K562 (cell line): ENCODE data around the gene ACKR2. TPM values are rescaled to one million over a fixed set of nuclear protein-coding genes. Genes with fewer than 3 reads are reported as not detected.
A peak's percentile ranks its signal among the peaks of the same experiment; 100 is the strongest.

Experiments
- ATAC-seq: fragments of 200-7000 bp; cut with Tn5 transposase; 3 replicates; pipeline ENCODE4 v1.9.1; 2020; ENCODE audit warnings: moderate library complexity
- BruUV-seq: library from RNA; stranded (reverse); fragments of 400-500 nt; replicated peaks from 2 replicates; lab custom pipeline; 2021; lab: Mats Ljungman, UMichigan
- CTCF ChIA-PET: fragments of 300-600 bp; formaldehyde crosslinking; extraction: SDS; loops from one replicate; lab custom pipeline; 2021; ENCODE audit warnings: low intra/inter-chr PET ratio; lab: Yijun Ruan, JAX
- POLR2A ChIA-PET: fragments of 300-600, 350-650 bp; sonication (Branson Sonifier 250); formaldehyde crosslinking; extraction: SDS; loops from one replicate; lab custom pipeline; 2021; ENCODE audit warnings: antibody characterized with exemption, inconsistent platforms; lab: Yijun Ruan, JAX
- DNase-seq, 4 experiments: peaks; one replicate each; pipeline versions ENCODE4 v3.0.0 to v3.0.0-alpha.2; 2011 to 2018; ENCODE audit warnings: low spot score in 3 of 4, mixed read lengths in 3 of 4; ENCODE audit errors: extremely low read depth in 1 of 4
- FAIRE-seq: peaks from 2 replicates; lab custom pipeline; 2011; peaks lifted over from hg19 to GRCh38; lab: Jason Lieb, UNC
- H2AFZ ChIP-seq: 2 replicates; pipeline ENCODE4 v1.6.0; 2011; ENCODE audit warnings: low read depth, low read length, control low read depth, inconsistent platforms
- H3K27ac ChIP-seq: fragments of 200-600 bp; 3 replicates; pipeline ENCODE4 v1.8.0; 2011; ENCODE audit warnings: low read depth, mild to moderate bottlenecking, control low read depth, inconsistent platforms, low read length, moderate library complexity, mixed read lengths; ENCODE audit errors: extremely low read depth
- H3K27me3 ChIP-seq, 2 experiments: fragments of 300-600 bp in 1 of 2; 2 replicates in 1 of 2; 3 replicates in 1 of 2; pipeline versions ENCODE4 v1.6.0 to v1.8.0; 2011; ENCODE audit warnings: inconsistent platforms in 2 of 2, low read length in 2 of 2, mild to moderate bottlenecking in 1 of 2, mixed read lengths in 1 of 2, moderate library complexity in 1 of 2; ENCODE audit not compliant: control insufficient read depth in 2 of 2, insufficient read depth in 2 of 2
- H3K36me3 ChIP-seq: fragments of 300-600 bp; 3 replicates; pipeline ENCODE4 v1.8.0; 2011; ENCODE audit warnings: mild to moderate bottlenecking, low read length, inconsistent platforms; ENCODE audit not compliant: control insufficient read depth, insufficient read depth
- H3K4me1 ChIP-seq, 2 experiments: fragments of 200-600 bp in 1 of 2; replicated peaks in 1 of 2; 2 replicates in 1 of 2; 3 replicates in 1 of 2; pipeline versions ENCODE4 v1.5.1 to v1.8.0; 2011; ENCODE audit warnings: inconsistent platforms in 2 of 2, low read length in 2 of 2, mild to moderate bottlenecking in 1 of 2, mixed read lengths in 1 of 2, moderate library complexity in 1 of 2; ENCODE audit not compliant: control insufficient read depth in 2 of 2, insufficient read depth in 2 of 2
- H3K4me2 ChIP-seq: 2 replicates; pipeline ENCODE4 v1.6.1; 2011; ENCODE audit warnings: low read length, control low read depth, inconsistent platforms, mixed read lengths; ENCODE audit not compliant: insufficient read depth
- H3K4me3 ChIP-seq: fragments of 200-600 bp; sonication (generic), shearing (Covaris generic); 2 replicates; pipeline ENCODE4 v1.5.1; 2016; ENCODE audit warnings: control low read depth, inconsistent platforms
- H3K79me2 ChIP-seq: fragments of 200-600 bp; 3 replicates; pipeline ENCODE4 v1.8.0; 2011; ENCODE audit warnings: low read length, inconsistent platforms; ENCODE audit not compliant: control insufficient read depth, insufficient read depth
- H3K9ac ChIP-seq, 2 experiments: 2 replicates each; pipeline versions ENCODE4 v1.6.0 to v1.6.1; 2011; ENCODE audit warnings: low read depth in 2 of 2, low read length in 2 of 2, control low read depth in 1 of 2, inconsistent platforms in 1 of 2, mild to moderate bottlenecking in 1 of 2, mixed read lengths in 1 of 2; ENCODE audit not compliant: insufficient read depth in 1 of 2
- H3K9me1 ChIP-seq: one replicate; pipeline ENCODE4 v1.6.0; 2011; ENCODE audit warnings: inconsistent platforms, mild to moderate bottlenecking, low read length, moderate library complexity; ENCODE audit not compliant: control insufficient read depth, insufficient read depth
- H3K9me3 ChIP-seq: replicated peaks from 2 replicates; pipeline ENCODE4 v1.5.1; 2011; ENCODE audit warnings: low read depth, low read length, inconsistent platforms; ENCODE audit not compliant: control insufficient read depth, insufficient read depth
- H4K20me1 ChIP-seq: replicated peaks from 2 replicates; pipeline ENCODE4 v1.6.1; 2011; ENCODE audit warnings: low read length, inconsistent platforms, mixed read lengths; ENCODE audit not compliant: control insufficient read depth, insufficient read depth
- BRD9 ChIP-seq: fragments of 450-650 bp; IDR thresholded peaks from 2 replicates; pipeline ENCODE4 v1.6.1; 2018; ENCODE audit warnings: low read depth; ENCODE audit not compliant: partially characterized antibody
- CTBP1 ChIP-seq: fragments of 450-650 bp; IDR thresholded peaks from 2 replicates; pipeline ENCODE4 v1.6.1; 2016; ENCODE audit warnings: borderline replicate concordance
- ESRRA ChIP-seq: fragments of 450-650 bp; IDR thresholded peaks from 2 replicates; pipeline ENCODE4 v1.6.1; 2014; ENCODE audit warnings: low read depth, mild to moderate bottlenecking, moderate library complexity, borderline replicate concordance
- GATA2 ChIP-seq: sonication (generic); formaldehyde crosslinking; IDR thresholded peaks from 2 replicates; pipeline ENCODE4 v1.4.0; 2020; ENCODE audit warnings: mild to moderate bottlenecking, missing genetic modification reagents
- GTF2F1 ChIP-seq: IDR thresholded peaks from 2 replicates; pipeline ENCODE4 v1.6.1; 2011; ENCODE audit warnings: low read depth, low read length, improper control_type of control experiment
- MTF1 ChIP-seq: fragments of 250-450 bp; sonication (Bioruptor Pico); IDR thresholded peaks from 2 replicates; pipeline ENCODE4 v1.9.0; 2021; ENCODE audit warnings: moderate library complexity, mild to moderate bottlenecking, inconsistent platforms, borderline replicate concordance
- NFE2L1 ChIP-seq: fragments of 450-650 bp; IDR thresholded peaks from 2 replicates; pipeline ENCODE4 v1.6.1; 2016; ENCODE audit warnings: missing genetic modification characterization, low read depth, mild to moderate bottlenecking, missing compliant biosample characterization, moderate library complexity, borderline replicate concordance
- PURB ChIP-seq: sonication (generic); formaldehyde crosslinking; IDR thresholded peaks from 2 replicates; pipeline ENCODE4 v1.9.0; 2021; ENCODE audit warnings: low read depth, mild to moderate bottlenecking, missing genetic modification reagents
- RHOXF2B ChIP-seq: fragments of 250-450 bp; sonication (Bioruptor Pico); conservative IDR thresholded peaks from 2 replicates; pipeline ENCODE4 v1.5.1; 2021
- SMAD2 ChIP-seq: fragments of 150-350 bp; IDR thresholded peaks from 2 replicates; pipeline ENCODE4 v1.6.1; 2014; ENCODE audit warnings: low read depth, mild to moderate bottlenecking, low read length
- WGBS: fragments of 100-300 bp; shearing (Covaris generic); methylation state at CpG from one replicate; pipeline ENCODE4 v1.1.6; 2016; ENCODE audit warnings: low coverage, mixed read lengths; ENCODE audit not compliant: insufficient coverage; ENCODE audit errors: missing lambda C conversion rate; 5-methylcytosine and 5-hydroxymethylcytosine counted together
- in situ Hi-C: fragments of 300-500 bp; cut with MboI; formaldehyde crosslinking; loops from 4 replicates; pipeline ENCODE4 v1.15.0; 2018; ENCODE audit warnings: inconsistent platforms, mixed read lengths
- intact Hi-C: fragments of 100-400 bp; cut with micrococcal nuclease; formaldehyde crosslinking; loops from 2 replicates; pipeline ENCODE4 v1.14.2; 2022
- polyA plus RNA-seq, 8 experiments: library from polyadenylated mRNA; depleted of rRNA in 4 of 8; stranded (reverse) in 5 of 8; unstranded in 3 of 8; fragments of >200 nt; fragmentation: Nextera tagmentation in 2 of 8; fragmentation: Illumina TruSeq in 1 of 8; extraction: Ambion mirVana in 2 of 8; extraction: Trizol in 1 of 8; gene quantifications; 2 replicates each; pipeline versions ENCODE4 v1.2.1 to v1.2.3, GENCODE V29; 2011 to 2014; ENCODE audit warnings: inconsistent platforms in 1 of 8, missing spikeins in 1 of 8
- total RNA-seq, 7 experiments: library from RNA; depleted of rRNA in 6 of 7; stranded (reverse); fragments of >200 nt in 6 of 7; fragmentation: Illumina TruSeq in 2 of 7; extraction: Trizol in 2 of 7; gene quantifications; 2 replicates each; pipeline versions ENCODE4 v1.2.1 to v1.2.3, GENCODE V29; 2011 to 2021; ENCODE audit warnings: low replicate concordance in 1 of 7
- TF ChIP-seq, protein P1 (sequence below): fragments of 450-650 bp; formaldehyde crosslinking; IDR thresholded peaks from 2 replicates; pipeline ENCODE4 v1.4.0; 2022; ENCODE audit warnings: mild to moderate bottlenecking, moderate library complexity
- TF ChIP-seq, protein P2 (sequence below), 2 experiments: fragments of 450-650 bp; IDR thresholded peaks; 2 replicates each; pipeline ENCODE4 v1.6.1; 2016
- TF ChIP-seq, protein P3 (sequence below): IDR thresholded peaks from 2 replicates; pipeline ENCODE4 v1.6.1; 2016; ENCODE audit warnings: missing genetic modification characterization, missing compliant biosample characterization
- TF ChIP-seq, protein P4 (sequence below): fragments of 450-650 bp; IDR thresholded peaks from 2 replicates; pipeline ENCODE4 v1.6.1; 2016

The ACKR2 gene
- total and polyA plus RNA-seq, 9 of the 15 experiments (the other 6 are each of a cell fraction or from before 2014, with no cell fraction given): 0.03 to 0.69 (median 0.25) TPM; not detected in 1

DNA sequence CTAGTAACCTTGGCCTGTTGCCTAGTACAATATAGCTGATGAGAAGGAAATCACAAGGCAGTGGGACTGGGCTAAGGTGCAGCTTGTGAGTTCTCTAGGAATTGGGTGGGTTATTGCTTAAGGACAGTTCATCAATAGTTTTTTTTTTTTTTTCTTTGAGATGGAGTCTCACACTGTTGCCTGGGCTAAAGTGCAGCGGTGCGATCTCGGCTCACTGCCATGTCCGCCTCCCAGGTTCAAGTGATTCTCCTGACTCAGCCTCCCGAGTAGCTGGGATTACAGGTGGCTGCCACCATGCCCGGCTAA is 11.5 kb downstream of the ACKR2 start (continued):
- TF ChIP-seq, protein P1, sequence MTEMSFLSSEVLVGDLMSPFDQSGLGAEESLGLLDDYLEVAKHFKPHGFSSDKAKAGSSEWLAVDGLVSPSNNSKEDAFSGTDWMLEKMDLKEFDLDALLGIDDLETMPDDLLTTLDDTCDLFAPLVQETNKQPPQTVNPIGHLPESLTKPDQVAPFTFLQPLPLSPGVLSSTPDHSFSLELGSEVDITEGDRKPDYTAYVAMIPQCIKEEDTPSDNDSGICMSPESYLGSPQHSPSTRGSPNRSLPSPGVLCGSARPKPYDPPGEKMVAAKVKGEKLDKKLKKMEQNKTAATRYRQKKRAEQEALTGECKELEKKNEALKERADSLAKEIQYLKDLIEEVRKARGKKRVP (CRISPR knock-in tag): no peak
- TF ChIP-seq MTF1 (no peak), RHOXF2B (no peak), GTF2F1 (no peak), NFE2L1 (no peak), BRD9 (no peak), PURB (no peak)
- TF ChIP-seq, all 486 proteins: peak for 0

DNA sequence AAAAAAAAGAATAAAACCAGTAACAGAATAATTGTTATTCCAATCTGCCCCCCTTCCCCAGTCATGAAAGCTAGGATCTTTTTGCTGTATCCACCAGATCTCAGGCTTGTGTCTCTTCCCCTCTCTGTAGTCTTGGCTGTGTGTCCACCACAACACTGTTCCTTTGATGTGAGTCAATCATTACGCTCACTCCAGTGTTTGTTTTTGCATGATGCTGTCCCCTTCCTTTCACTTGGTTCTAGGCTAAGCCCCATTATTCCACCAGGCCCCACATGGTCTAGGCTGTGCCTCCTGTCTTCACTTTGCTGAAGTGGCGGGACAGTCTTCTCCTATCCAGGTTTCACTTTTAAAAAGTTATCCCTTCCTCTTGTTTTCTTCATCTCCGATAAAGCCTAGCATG is 13.6 kb downstream of the ACKR2 start:
- Histone ChIP-seq H3K4me2 (peak overlapping the region; percentile 19; the same call in 1 of the 2 replicates), H3K4me3 (no peak overlapping the region), H3K9me3 (no peaks in the 10 kb centered on the region), H3K36me3 (no peaks in the 10 kb centered on the region), H3K27me3 (0 out of 5 replicates have a peak, but pooled peaks cover 2 to 4% of the 10 kb centered on the region in 2 experiments), H3K4me1 (no peaks in the 10 kb centered on the region), H3K9ac (no peak overlapping the region), H4K20me1 (no peaks in the 10 kb centered on the region), H3K79me2 (no peaks in the 10 kb centered on the region), H2AFZ (no peak overlapping the region), H3K27ac (no peak overlapping the region), H3K9me1 (no peaks in the 10 kb centered on the region)
- no peak for DNase-seq
- in situ Hi-C loops: no loop called here
- ATAC-seq: peak; percentile 56
- no peak for FAIRE-seq
- BruUV-seq: no TSS peak
- TF ChIP-seq ESRRA: no peak
- TF ChIP-seq, protein P2, sequence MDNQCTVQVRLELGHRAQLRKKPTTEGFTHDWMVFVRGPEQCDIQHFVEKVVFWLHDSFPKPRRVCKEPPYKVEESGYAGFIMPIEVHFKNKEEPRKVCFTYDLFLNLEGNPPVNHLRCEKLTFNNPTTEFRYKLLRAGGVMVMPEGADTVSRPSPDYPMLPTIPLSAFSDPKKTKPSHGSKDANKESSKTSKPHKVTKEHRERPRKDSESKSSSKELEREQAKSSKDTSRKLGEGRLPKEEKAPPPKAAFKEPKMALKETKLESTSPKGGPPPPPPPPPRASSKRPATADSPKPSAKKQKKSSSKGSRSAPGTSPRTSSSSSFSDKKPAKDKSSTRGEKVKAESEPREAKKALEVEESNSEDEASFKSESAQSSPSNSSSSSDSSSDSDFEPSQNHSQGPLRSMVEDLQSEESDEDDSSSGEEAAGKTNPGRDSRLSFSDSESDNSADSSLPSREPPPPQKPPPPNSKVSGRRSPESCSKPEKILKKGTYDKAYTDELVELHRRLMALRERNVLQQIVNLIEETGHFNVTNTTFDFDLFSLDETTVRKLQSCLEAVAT (IDR thresholded peaks at IDR 0.05): no peak
- TF ChIP-seq CTBP1: no peak
- TF ChIP-seq, protein P3, sequence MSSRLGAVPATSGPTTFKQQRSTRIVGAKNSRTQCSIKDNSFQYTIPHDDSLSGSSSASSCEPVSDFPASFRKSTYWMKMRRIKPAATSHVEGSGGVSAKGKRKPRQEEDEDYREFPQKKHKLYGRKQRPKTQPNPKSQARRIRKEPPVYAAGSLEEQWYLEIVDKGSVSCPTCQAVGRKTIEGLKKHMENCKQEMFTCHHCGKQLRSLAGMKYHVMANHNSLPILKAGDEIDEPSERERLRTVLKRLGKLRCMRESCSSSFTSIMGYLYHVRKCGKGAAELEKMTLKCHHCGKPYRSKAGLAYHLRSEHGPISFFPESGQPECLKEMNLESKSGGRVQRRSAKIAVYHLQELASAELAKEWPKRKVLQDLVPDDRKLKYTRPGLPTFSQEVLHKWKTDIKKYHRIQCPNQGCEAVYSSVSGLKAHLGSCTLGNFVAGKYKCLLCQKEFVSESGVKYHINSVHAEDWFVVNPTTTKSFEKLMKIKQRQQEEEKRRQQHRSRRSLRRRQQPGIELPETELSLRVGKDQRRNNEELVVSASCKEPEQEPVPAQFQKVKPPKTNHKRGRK (tag): no peak
- TF ChIP-seq SMAD2: no peak
- TF ChIP-seq, protein P4, sequence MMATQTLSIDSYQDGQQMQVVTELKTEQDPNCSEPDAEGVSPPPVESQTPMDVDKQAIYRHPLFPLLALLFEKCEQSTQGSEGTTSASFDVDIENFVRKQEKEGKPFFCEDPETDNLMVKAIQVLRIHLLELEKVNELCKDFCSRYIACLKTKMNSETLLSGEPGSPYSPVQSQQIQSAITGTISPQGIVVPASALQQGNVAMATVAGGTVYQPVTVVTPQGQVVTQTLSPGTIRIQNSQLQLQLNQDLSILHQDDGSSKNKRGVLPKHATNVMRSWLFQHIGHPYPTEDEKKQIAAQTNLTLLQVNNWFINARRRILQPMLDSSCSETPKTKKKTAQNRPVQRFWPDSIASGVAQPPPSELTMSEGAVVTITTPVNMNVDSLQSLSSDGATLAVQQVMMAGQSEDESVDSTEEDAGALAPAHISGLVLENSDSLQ: 0 out of 2 replicates have a peak, but pooled peaks have one; percentile 11
- no peak for TF ChIP-seq GATA2 (CRISPR knock-in tag)
- 16% methylated on average over 3 of the region's 3 CpGs for WGBS
- POLR2A ChIA-PET: interaction anchor here (0.6 kb wide), 1 partner anchor 53 kb away, joined by 3 read pairs; no protein-coding TSS in a partner anchor
- intact Hi-C loops: no loop called here
- CTCF ChIA-PET: no interaction called here
